ENCODE data around the gene C2orf72.

DNA sequence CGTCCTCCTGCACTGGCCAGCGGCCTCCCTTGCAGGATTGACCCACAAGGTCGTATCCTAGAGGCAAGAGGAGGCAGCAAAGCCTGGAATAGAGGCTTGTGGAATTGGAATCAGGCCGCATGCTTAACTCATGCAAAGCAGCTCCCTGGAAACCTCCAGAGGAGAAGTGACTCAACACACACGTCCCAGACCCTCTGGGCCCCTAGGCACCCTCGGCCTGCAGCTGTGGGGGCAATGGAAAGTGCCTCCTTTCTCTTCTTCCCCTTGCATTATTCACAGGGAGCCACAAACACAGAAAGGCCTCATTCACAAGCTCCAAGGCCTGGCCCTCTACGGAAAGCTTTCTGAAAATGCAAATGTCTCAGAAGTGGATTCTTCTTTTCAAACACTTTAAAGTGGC is 21.8 kb upstream of the C2orf72 start:
- TF ChIP-seq EZH2 (IDR thresholded peaks at IDR 0.05; ENCODE audit: borderline replicate concordance, low read depth, low read length, severe bottlenecking) (no peak), POLR2A (IDR thresholded peaks at IDR 0.05; ENCODE audit: low read depth, low read length) (no peak), MYC (IDR thresholded peaks at IDR 0.05; ENCODE audit: low read depth, low read length) (no peak), POLR2AphosphoS5 (IDR thresholded peaks at IDR 0.05; ENCODE audit: insufficient read depth, low read depth, low read length) (no peak), GATA2 (IDR thresholded peaks at IDR 0.05; ENCODE audit: insufficient read depth, insufficient read length, low read depth, low read length) (no peak)
- TF ChIP-seq, protein P1, sequence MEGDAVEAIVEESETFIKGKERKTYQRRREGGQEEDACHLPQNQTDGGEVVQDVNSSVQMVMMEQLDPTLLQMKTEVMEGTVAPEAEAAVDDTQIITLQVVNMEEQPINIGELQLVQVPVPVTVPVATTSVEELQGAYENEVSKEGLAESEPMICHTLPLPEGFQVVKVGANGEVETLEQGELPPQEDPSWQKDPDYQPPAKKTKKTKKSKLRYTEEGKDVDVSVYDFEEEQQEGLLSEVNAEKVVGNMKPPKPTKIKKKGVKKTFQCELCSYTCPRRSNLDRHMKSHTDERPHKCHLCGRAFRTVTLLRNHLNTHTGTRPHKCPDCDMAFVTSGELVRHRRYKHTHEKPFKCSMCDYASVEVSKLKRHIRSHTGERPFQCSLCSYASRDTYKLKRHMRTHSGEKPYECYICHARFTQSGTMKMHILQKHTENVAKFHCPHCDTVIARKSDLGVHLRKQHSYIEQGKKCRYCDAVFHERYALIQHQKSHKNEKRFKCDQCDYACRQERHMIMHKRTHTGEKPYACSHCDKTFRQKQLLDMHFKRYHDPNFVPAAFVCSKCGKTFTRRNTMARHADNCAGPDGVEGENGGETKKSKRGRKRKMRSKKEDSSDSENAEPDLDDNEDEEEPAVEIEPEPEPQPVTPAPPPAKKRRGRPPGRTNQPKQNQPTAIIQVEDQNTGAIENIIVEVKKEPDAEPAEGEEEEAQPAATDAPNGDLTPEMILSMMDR (IDR thresholded peaks at IDR 0.05; ENCODE audit: extremely low read depth in 1 of 2, insufficient read depth in 1 of 2, low read depth in 1 of 2, low read length in 2 of 2) = no peak
- TF ChIP-seq, protein P2, sequence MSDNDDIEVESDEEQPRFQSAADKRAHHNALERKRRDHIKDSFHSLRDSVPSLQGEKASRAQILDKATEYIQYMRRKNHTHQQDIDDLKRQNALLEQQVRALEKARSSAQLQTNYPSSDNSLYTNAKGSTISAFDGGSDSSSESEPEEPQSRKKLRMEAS (IDR thresholded peaks at IDR 0.05; ENCODE audit: insufficient read depth, insufficient read length) = no peak

Data from endothelial cell of umbilical vein (primary cell).